Ishikawa (cell line): Measurements from ENCODE around the gene AP3D1.

Source experiments
- CEBPB ChIP-seq: IDR thresholded peaks from 2 replicates; pipeline ENCODE4 v1.6.1; 2012
- CREB1 ChIP-seq: IDR thresholded peaks from 2 replicates; pipeline ENCODE4 v1.6.1; 2012; ENCODE audit warnings: low read depth
- EGR1 ChIP-seq: IDR thresholded peaks from 2 replicates; pipeline ENCODE4 v1.6.1; 2012
- EP300 ChIP-seq: IDR thresholded peaks from 2 replicates; pipeline ENCODE4 v1.6.1; 2012; ENCODE audit warnings: borderline replicate concordance
- FOXM1 ChIP-seq: IDR thresholded peaks from 2 replicates; pipeline ENCODE4 v1.6.1; 2012; ENCODE audit warnings: low read depth, borderline replicate concordance
- MAX ChIP-seq: IDR thresholded peaks from 2 replicates; pipeline ENCODE4 v1.6.1; 2012
- NFIC ChIP-seq: IDR thresholded peaks from 2 replicates; pipeline ENCODE4 v1.6.1; 2012
- RAD21 ChIP-seq: IDR thresholded peaks from 2 replicates; pipeline ENCODE4 v1.6.1; 2012; ENCODE audit warnings: low read depth
- REST ChIP-seq: IDR thresholded peaks from 2 replicates; pipeline ENCODE4 v1.6.1; 2012; ENCODE audit warnings: low read depth, mild to moderate bottlenecking
- TAF1 ChIP-seq: IDR thresholded peaks from 2 replicates; pipeline ENCODE4 v1.6.1; 2012; ENCODE audit warnings: low read depth, mild to moderate bottlenecking
- TCF12 ChIP-seq: IDR thresholded peaks from 2 replicates; pipeline ENCODE4 v1.6.1; 2012; ENCODE audit warnings: low read depth
- TEAD4 ChIP-seq: IDR thresholded peaks from 2 replicates; pipeline ENCODE4 v1.6.1; 2012
- USF1 ChIP-seq: IDR thresholded peaks from 2 replicates; pipeline ENCODE4 v1.6.1; 2012
- YY1 ChIP-seq: IDR thresholded peaks from 2 replicates; pipeline ENCODE4 v1.6.1; 2012; ENCODE audit warnings: low read depth
- ZBTB7A ChIP-seq: IDR thresholded peaks from 2 replicates; pipeline ENCODE4 v1.6.1; 2012; ENCODE audit warnings: low read depth

AP3D1 gene

GRCh38 chr19:2194513-2195078 is 43.2 kb upstream of the AP3D1 start:
- no peak for TF ChIP-seq ZBTB7A

GRCh38 chr19:2193807-2194206 is 42.4 kb upstream of the AP3D1 start:
- TF ChIP-seq REST (no peak), TCF12 (no peak), YY1 (no peak), NFIC (no peak), CREB1 (no peak), FOXM1 (no peak), TEAD4 (no peak), EP300 (no peak), RAD21 (no peak), TAF1 (no peak), ZBTB7A (no peak), EGR1 (no peak), MAX (no peak), CEBPB (no peak), USF1 (no peak)

- TF ChIP-seq REST (no peak), TAF1 (no peak), RAD21 (no peak), EP300 (no peak), CEBPB (no peak), EGR1 (no peak), USF1 (no peak), CREB1 (no peak), MAX (no peak), TEAD4 (no peak), NFIC (no peak), FOXM1 (no peak), ZBTB7A (no peak), YY1 (no peak), TCF12 (no peak)
Measured at GRCh38 chr19:2192862-2193261, 41.5 kb upstream of the AP3D1 start.

- no peak for TF ChIP-seq TCF12
- TF ChIP-seq MAX: no peak
- no peak for TF ChIP-seq ZBTB7A
- TF ChIP-seq YY1: no peak
- no peak for TF ChIP-seq CEBPB
- no peak for TF ChIP-seq CREB1
- TF ChIP-seq RAD21: no peak
- no peak for TF ChIP-seq EP300
- TF ChIP-seq TEAD4: no peak
- TF ChIP-seq NFIC: no peak
- TF ChIP-seq USF1: no peak
- no peak for TF ChIP-seq EGR1
Measured at GRCh38 chr19:2191456-2192310, 40.3 kb upstream of the AP3D1 start.

- no peak for TF ChIP-seq EGR1
- no peak for TF ChIP-seq CEBPB
- TF ChIP-seq MAX: no peak
- TF ChIP-seq FOXM1: no peak
- no peak for TF ChIP-seq RAD21
- no peak for TF ChIP-seq USF1
- TF ChIP-seq CREB1: no peak
- TF ChIP-seq EP300: no peak
- no peak for TF ChIP-seq YY1
- no peak for TF ChIP-seq REST
- no peak for TF ChIP-seq TAF1
- TF ChIP-seq ZBTB7A: no peak
- TF ChIP-seq TCF12: no peak
- TF ChIP-seq NFIC: no peak
- no peak for TF ChIP-seq TEAD4
Measured at GRCh38 chr19:2190848-2191455, 39.6 kb upstream of the AP3D1 start.
